NK-92 treated with Interleukin-12 subunit alpha and Interleukin-12 subunit beta, amount 100 ng/mL, for 24 hours (cell line): ENCODE data around the gene RPL7A.
"Not testable (repeated sequence)": the region's sequence is repeated elsewhere in the genome, so short reads cannot be mapped to it uniquely, and the experiment has no call there.

Source experiments
- DNase-seq: peaks from one replicate; lab custom pipeline; 2025; lab: John Stamatoyannopoulos, UW

RPL7A gene

GRCh38 chr9:133389025-133389557 is 41.1 kb downstream of the RPL7A start:
- no peak for DNase-seq

- no peak for DNase-seq
Observed at GRCh38 chr9:133389562-133389961, 41.5 kb downstream of the RPL7A start.

- DNase-seq: no peak
Observed at GRCh38 chr9:133390713-133391112, 42.7 kb downstream of the RPL7A start.

- DNase-seq: not testable (repeated sequence)
Observed at GRCh38 chr9:133391449-133391848, 43.4 kb downstream of the RPL7A start.

- DNase-seq: not testable (repeated sequence)
Observed at GRCh38 chr9:133392308-133392707, 44.3 kb downstream of the RPL7A start.

GRCh38 chr9:133393399-133393798 is 45.4 kb downstream of the RPL7A start:
- no peak for DNase-seq

- no peak for DNase-seq
Observed at GRCh38 chr9:133394687-133395271, 46.8 kb downstream of the RPL7A start.

- DNase-seq: no peak
Observed at GRCh38 chr9:133396952-133397351, 48.9 kb downstream of the RPL7A start.

GRCh38 chr9:133397370-133397769 is 49.4 kb downstream of the RPL7A start:
- no peak for DNase-seq

- no peak for DNase-seq
Observed at GRCh38 chr9:133397895-133398294, 49.9 kb downstream of the RPL7A start.

GRCh38 chr9:133400292-133400691 is 52.3 kb downstream of the RPL7A start:
- no peak for DNase-seq
